DOHH2 (cell line): ENCODE measurements around the gene MOB2.

Experiments
- H3F3A ChIP-seq: fragments of 200-600 bp; sonication (generic), shearing (Covaris generic); 2 replicates; pipeline ENCODE4 v1.6.0; 2016; ENCODE audit warnings: antibody characterized with exemption, mild to moderate bottlenecking; ENCODE audit not compliant: control insufficient read depth, insufficient read depth
- H3K27ac ChIP-seq: fragments of 200-600 bp; sonication (generic); 2 replicates; pipeline ENCODE4 v1.5.1; 2014; ENCODE audit warnings: low read depth, mild to moderate bottlenecking, low read length, moderate library complexity
- H3K27me3 ChIP-seq: fragments of 200-600 bp; sonication (generic); 2 replicates; pipeline ENCODE4 v1.6.1; 2014; ENCODE audit warnings: mild to moderate bottlenecking, low read length, mixed read lengths; ENCODE audit not compliant: control insufficient read depth
- H3K36me3 ChIP-seq: fragments of 200-600 bp; sonication (generic); 2 replicates; pipeline ENCODE4 v1.6.1; 2014; ENCODE audit warnings: mild to moderate bottlenecking, low read length, moderate library complexity, mixed read lengths; ENCODE audit not compliant: control insufficient read depth
- H3K4me1 ChIP-seq: fragments of 200-600 bp; sonication (generic); 2 replicates; pipeline ENCODE4 v1.6.1; 2014; ENCODE audit warnings: mild to moderate bottlenecking, low read length, mixed read lengths; ENCODE audit not compliant: control insufficient read depth
- H3K4me2 ChIP-seq: fragments of 200-600 bp; sonication (generic); 2 replicates; pipeline ENCODE4 v1.6.0; 2014; ENCODE audit warnings: mild to moderate bottlenecking, low read length, moderate library complexity
- H3K4me3 ChIP-seq: fragments of 200-600 bp; sonication (generic); 2 replicates; pipeline ENCODE4 v1.5.1; 2014; ENCODE audit warnings: mild to moderate bottlenecking, low read length, mixed read lengths
- H3K79me2 ChIP-seq: fragments of 200-600 bp; sonication (generic); 2 replicates; pipeline ENCODE4 v1.6.1; 2014; ENCODE audit warnings: mild to moderate bottlenecking, low read length, mixed read lengths; ENCODE audit not compliant: control insufficient read depth
- H3K9me2 ChIP-seq: fragments of 200-600 bp; sonication (generic); replicated peaks from 2 replicates; pipeline ENCODE4 v1.6.1; 2014; ENCODE audit warnings: mild to moderate bottlenecking, low read length, mixed read lengths; ENCODE audit not compliant: control insufficient read depth
- H3K9me3 ChIP-seq: fragments of 200-600 bp; sonication (generic); 2 replicates; pipeline ENCODE4 v1.6.1; 2014; ENCODE audit warnings: antibody characterized with exemption, low read length, mixed read lengths; ENCODE audit not compliant: control insufficient read depth, insufficient read depth
- H4K20me1 ChIP-seq: fragments of 200-600 bp; sonication (generic); 2 replicates; pipeline ENCODE4 v1.6.0; 2014; ENCODE audit warnings: low read depth, mild to moderate bottlenecking, antibody characterized with exemption, low read length, moderate library complexity; ENCODE audit not compliant: control insufficient read depth, insufficient read depth
- CTCF ChIP-seq: fragments of 200-600 bp; sonication (generic); IDR thresholded peaks from one replicate; pipeline ENCODE4 v1.5.1; 2014; ENCODE audit warnings: antibody characterized with exemption, mild to moderate bottlenecking, low read depth, low read length; ENCODE audit not compliant: poor library complexity, severe bottlenecking
- EZH2phosphoT487 ChIP-seq: fragments of 200-600 bp; sonication (generic); IDR thresholded peaks from 2 replicates; pipeline ENCODE4 v1.6.1; 2017; ENCODE audit warnings: borderline replicate concordance, mild to moderate bottlenecking, antibody characterized with exemption, low read length, moderate library complexity, mixed read lengths

MOB2 gene

DNA sequence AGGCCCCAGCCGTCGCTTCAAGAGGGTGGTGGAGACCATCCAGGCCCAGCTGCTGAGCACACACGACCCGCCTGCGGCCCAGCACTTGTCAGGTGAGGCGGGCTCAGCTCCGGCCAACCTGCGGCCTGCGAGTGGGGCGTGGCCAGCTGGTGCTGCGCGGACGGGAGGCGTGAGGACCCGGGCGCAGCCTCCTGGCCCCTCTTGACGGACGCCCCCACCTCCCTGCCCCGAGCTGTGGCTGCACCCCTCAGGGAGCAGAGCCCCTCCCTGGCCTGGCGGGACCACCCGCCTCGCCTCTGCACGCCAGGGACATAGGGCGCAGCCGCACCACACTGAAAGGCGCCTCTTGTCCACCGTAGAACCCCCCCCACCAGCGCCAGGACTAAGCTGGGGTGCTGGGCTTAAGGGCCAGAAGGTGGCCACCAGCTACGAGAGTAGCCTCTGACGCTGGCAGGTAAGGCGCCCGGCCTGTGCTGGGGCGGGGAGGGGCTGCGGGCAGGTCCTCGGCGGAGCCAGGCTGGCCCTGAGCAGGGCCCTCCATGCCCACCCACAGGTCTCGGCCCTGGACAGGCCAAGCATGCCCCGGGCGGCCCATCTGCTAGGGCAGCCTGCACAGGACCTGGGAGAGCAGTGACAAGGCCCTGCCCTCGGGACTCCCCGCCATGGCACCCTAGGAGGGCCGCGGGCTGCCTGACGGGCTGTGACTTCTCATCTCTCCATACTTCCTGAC, 29.8 kb downstream of the MOB2 start:
- no peak overlapping the region for H3K27ac ChIP-seq
- H3K79me2 ChIP-seq = no peaks in the 10 kb centered on the region
- H3F3A ChIP-seq = no peaks in the 10 kb centered on the region
- H3K27me3 ChIP-seq = no peaks in the 10 kb centered on the region
- no peaks in the 10 kb centered on the region for H3K36me3 ChIP-seq
- TF ChIP-seq EZH2phosphoT487 (no peak), CTCF (no peak)
- no peaks in the 10 kb centered on the region for H3K9me3 ChIP-seq
- no peak overlapping the region for H3K4me2 ChIP-seq
- H3K4me1 ChIP-seq = no peaks in the 10 kb centered on the region
- H4K20me1 ChIP-seq = no peaks in the 10 kb centered on the region
- no peak overlapping the region for H3K4me3 ChIP-seq
- H3K9me2 ChIP-seq = no peaks in the 10 kb centered on the region

GRCh38 chr11:1456176-1456575, 30.4 kb downstream of the MOB2 start:
- Histone ChIP-seq H3K27me3 (no peaks in the 10 kb centered on the region), H3K9me2 (no peaks in the 10 kb centered on the region), H3K79me2 (no peaks in the 10 kb centered on the region), H3K4me3 (no peak overlapping the region), H3K4me2 (no peak overlapping the region), H3K27ac (no peak overlapping the region), H3F3A (no peaks in the 10 kb centered on the region), H4K20me1 (no peaks in the 10 kb centered on the region), H3K9me3 (no peaks in the 10 kb centered on the region), H3K4me1 (no peaks in the 10 kb centered on the region), H3K36me3 (no peaks in the 10 kb centered on the region)
- no peak for TF ChIP-seq EZH2phosphoT487
- TF ChIP-seq CTCF = no peak

DNA sequence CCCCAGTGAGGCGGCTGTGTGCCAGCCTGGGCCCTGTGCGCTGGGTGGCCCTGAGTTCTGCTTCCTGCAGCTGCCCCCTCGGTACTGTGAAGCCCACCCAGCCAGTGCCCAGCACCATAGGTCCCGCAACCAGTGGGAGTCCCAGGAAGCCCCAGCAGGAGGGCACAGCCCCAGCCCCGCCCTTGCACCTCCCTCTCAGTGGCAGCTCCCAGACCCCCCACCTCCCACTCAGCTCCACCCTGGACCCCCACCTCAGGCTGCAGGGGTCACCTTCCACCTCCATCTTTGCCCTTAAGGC, 30.9 kb downstream of the MOB2 start:
- Histone ChIP-seq H3K4me1 (no peaks in the 10 kb centered on the region), H3K9me3 (no peaks in the 10 kb centered on the region), H4K20me1 (no peaks in the 10 kb centered on the region), H3K27me3 (no peaks in the 10 kb centered on the region), H3K4me2 (no peak overlapping the region), H3K4me3 (no peak overlapping the region), H3K79me2 (no peaks in the 10 kb centered on the region), H3K9me2 (no peaks in the 10 kb centered on the region), H3K27ac (no peak overlapping the region), H3F3A (no peaks in the 10 kb centered on the region), H3K36me3 (no peaks in the 10 kb centered on the region)
- TF ChIP-seq CTCF (no peak), EZH2phosphoT487 (no peak)
